IMR-90 (cell line): ENCODE results near the gene CHST3. TPM values are rescaled to one million over a fixed set of nuclear protein-coding genes. Genes with fewer than 3 reads are reported as not detected.

Source experiments
- ATAC-seq: fragments of 200-7000 bp; cut with Tn5 transposase; 2 replicates; pipeline ENCODE4 v1.9.1; 2020; ENCODE audit warnings: low read depth, mild to moderate bottlenecking, moderate library complexity
- BruUV-seq: library from RNA; stranded (reverse); fragments of 400-500 nt; replicated peaks from 2 replicates; lab custom pipeline; 2021; lab: Mats Ljungman, UMichigan
- CTCF ChIA-PET: fragments of 300-600 bp; formaldehyde crosslinking; extraction: SDS; loops from one replicate; lab custom pipeline; 2021; ENCODE audit warnings: antibody characterized with exemption; lab: Yijun Ruan, JAX
- POLR2A ChIA-PET: fragments of 300-600 bp; sonication (Branson Sonifier 250); formaldehyde crosslinking; loops from one replicate; lab custom pipeline; 2022; ENCODE audit warnings: antibody characterized with exemption; ENCODE audit not compliant: unreplicated experiment; lab: Charles Lee
- DNase-seq: peaks from one replicate; pipeline ENCODE4 v3.0.0; 2013
- H2AFZ ChIP-seq: replicated peaks from 2 replicates; pipeline ENCODE3; 2013; ENCODE audit warnings: low read length, mild to moderate bottlenecking; ENCODE audit not compliant: poor library complexity
- H2AK5ac ChIP-seq: 2 replicates; pipeline ENCODE4 v1.6.1; 2013; ENCODE audit warnings: low read depth, low read length, inconsistent platforms
- H2AK9ac ChIP-seq: replicated peaks from 2 replicates; pipeline ENCODE3; 2013; ENCODE audit warnings: mild to moderate bottlenecking, low read depth, low read length, moderate library complexity; ENCODE audit not compliant: poor library complexity
- H2BK120ac ChIP-seq: 2 replicates; pipeline ENCODE4 v1.6.1; 2013; ENCODE audit warnings: low read depth, low read length, inconsistent platforms
- H2BK15ac ChIP-seq: 3 replicates; pipeline ENCODE4 v1.6.1; 2013; ENCODE audit warnings: low read depth, low read length, inconsistent platforms
- H2BK20ac ChIP-seq: 2 replicates; pipeline ENCODE4 v1.6.1; 2013; ENCODE audit warnings: low read depth, mild to moderate bottlenecking, inconsistent platforms, low read length, moderate library complexity
- H2BK5ac ChIP-seq: 2 replicates; pipeline ENCODE4 v1.6.1; 2013; ENCODE audit warnings: mild to moderate bottlenecking, low read depth, low read length, inconsistent platforms; ENCODE audit not compliant: poor library complexity, severe bottlenecking
- H3K14ac ChIP-seq: replicated peaks from 2 replicates; pipeline ENCODE4 v1.6.1; 2013; ENCODE audit warnings: low read depth, low read length, inconsistent platforms
- H3K18ac ChIP-seq: 2 replicates; pipeline ENCODE4 v1.6.1; 2013; ENCODE audit warnings: low read depth, low read length, control low read depth
- H3K23ac ChIP-seq: 2 replicates; pipeline ENCODE4 v1.6.1; 2013; ENCODE audit warnings: low read depth, low read length, inconsistent platforms
- H3K27ac ChIP-seq: 2 replicates; pipeline ENCODE4 v1.5.1; 2013; ENCODE audit warnings: mild to moderate bottlenecking, control low read depth, low read length; ENCODE audit not compliant: insufficient read depth
- H3K27me3 ChIP-seq: 2 replicates; pipeline ENCODE4 v1.6.1; 2013; ENCODE audit warnings: low read length; ENCODE audit not compliant: control insufficient read depth, insufficient read depth
- H3K36me3 ChIP-seq: 2 replicates; pipeline ENCODE4 v1.6.1; 2013; ENCODE audit warnings: low read length, mixed read lengths; ENCODE audit not compliant: control insufficient read depth, insufficient read depth
- H3K4ac ChIP-seq: 2 replicates; pipeline ENCODE4 v1.6.1; 2013; ENCODE audit warnings: low read depth, low read length, inconsistent platforms
- H3K4me1 ChIP-seq: 2 replicates; pipeline ENCODE4 v1.6.1; 2013; ENCODE audit warnings: low read length, mixed read lengths; ENCODE audit not compliant: control insufficient read depth, insufficient read depth
- H3K4me2 ChIP-seq: 2 replicates; pipeline ENCODE4 v1.6.1; 2013; ENCODE audit warnings: low read depth, mild to moderate bottlenecking, control low read depth, low read length, moderate library complexity
- H3K4me3 ChIP-seq: 2 replicates; pipeline ENCODE4 v1.5.1; 2013; ENCODE audit warnings: low read depth, mild to moderate bottlenecking, control low read depth, low read length, moderate library complexity; ENCODE audit not compliant: insufficient read depth
- H3K56ac ChIP-seq: 2 replicates; pipeline ENCODE4 v1.6.1; 2013; ENCODE audit warnings: low read length, inconsistent platforms; ENCODE audit not compliant: insufficient read depth; ENCODE audit errors: extremely low read depth
- H3K79me1 ChIP-seq, 2 experiments: 2 replicates each; pipeline ENCODE4 v1.6.1; 2013; ENCODE audit warnings: low read length in 2 of 2, inconsistent platforms in 1 of 2, low read depth in 1 of 2
- H3K9ac ChIP-seq: 2 replicates; pipeline ENCODE4 v1.6.1; 2013; ENCODE audit warnings: low read depth, low read length, control low read depth
- H3K9me1 ChIP-seq: 2 replicates; pipeline ENCODE4 v1.6.1; 2013; ENCODE audit warnings: low read length, inconsistent platforms; ENCODE audit not compliant: insufficient read depth
- H3K9me3 ChIP-seq: 2 replicates; pipeline ENCODE4 v1.6.1; 2013; ENCODE audit warnings: low read length; ENCODE audit not compliant: control insufficient read depth, insufficient read depth
- H4K20me1 ChIP-seq: 2 replicates; pipeline ENCODE4 v1.6.1; 2013; ENCODE audit warnings: low read length, inconsistent platforms; ENCODE audit not compliant: insufficient read depth
- H4K5ac ChIP-seq: 2 replicates; pipeline ENCODE4 v1.6.1; 2013; ENCODE audit warnings: mild to moderate bottlenecking, low read depth, low read length, control low read depth
- H4K8ac ChIP-seq, 2 experiments: 2 replicates each; pipeline ENCODE4 v1.6.1; 2013; ENCODE audit warnings: low read depth in 2 of 2, low read length in 2 of 2, control low read depth in 1 of 2, inconsistent platforms in 1 of 2
- H4K91ac ChIP-seq: 2 replicates; pipeline ENCODE4 v1.6.1; 2013; ENCODE audit warnings: low read depth, low read length, inconsistent platforms; ENCODE audit not compliant: insufficient read depth
- BHLHE40 ChIP-seq: fragments of 150-350 bp; IDR thresholded peaks from 2 replicates; pipeline ENCODE4 v1.6.1; 2016; ENCODE audit warnings: mild to moderate bottlenecking, low read depth, low read length
- CHD1 ChIP-seq: IDR thresholded peaks from 2 replicates; pipeline ENCODE4 v1.6.1; 2012; ENCODE audit warnings: low read depth, low read length, improper control_type of control experiment
- FOS ChIP-seq: fragments of 150-350 bp; IDR thresholded peaks from 2 replicates; pipeline ENCODE4 v1.6.1; 2016; ENCODE audit warnings: low read depth, low read length
- MAFK ChIP-seq: IDR thresholded peaks from 2 replicates; pipeline ENCODE4 v1.6.1; 2012; ENCODE audit warnings: low read depth, low read length, improper control_type of control experiment
- MAZ ChIP-seq: IDR thresholded peaks from 2 replicates; pipeline ENCODE4 v1.6.1; 2012; ENCODE audit warnings: low read depth, mild to moderate bottlenecking, low read length, improper control_type of control experiment, moderate library complexity, borderline replicate concordance
- NFE2L2 ChIP-seq: fragments of 150-350 bp; IDR thresholded peaks from 2 replicates; pipeline ENCODE4 v1.6.1; 2016; ENCODE audit warnings: low read depth, mild to moderate bottlenecking, low read length
- RAD21 ChIP-seq: IDR thresholded peaks from 2 replicates; pipeline ENCODE4 v1.6.1; 2012; ENCODE audit warnings: low read length, improper control_type of control experiment
- RCOR1 ChIP-seq: IDR thresholded peaks from 2 replicates; pipeline ENCODE4 v1.6.1; 2012; ENCODE audit warnings: mild to moderate bottlenecking, low read length, improper control_type of control experiment; ENCODE audit not compliant: insufficient replicate concordance
- RFX5 ChIP-seq: IDR thresholded peaks from 2 replicates; pipeline ENCODE4 v1.8.0; 2012; ENCODE audit warnings: low read depth, mild to moderate bottlenecking, low read length, moderate library complexity
- SMC3 ChIP-seq: fragments of 150-350 bp; IDR thresholded peaks from 2 replicates; pipeline ENCODE4 v1.6.1; 2016; ENCODE audit warnings: low read depth, mild to moderate bottlenecking, antibody characterized with exemption, low read length, moderate library complexity
- WGBS, 2 experiments: methylation state at CpG; one replicate each; pipeline versions ENCODE4 v1.1.5 to v1.1.7; 2013; ENCODE audit warnings: missing lambda C conversion rate in 2 of 2; ENCODE audit not compliant: insufficient read length in 1 of 2; ENCODE audit errors: extremely low coverage in 2 of 2; 5-methylcytosine and 5-hydroxymethylcytosine counted together
- dilution Hi-C: fragments of 300-500 bp; cut with HindIII; formaldehyde crosslinking; loops from one replicate; pipeline ENCODE4 v1.14.3; 2018; ENCODE audit warnings: low sequenced_read_pairs; ENCODE audit not compliant: unreplicated experiment
- in situ Hi-C: fragments of 300-500 bp; cut with MboI; formaldehyde crosslinking; loops from 3 replicates; pipeline ENCODE4 v1.14.3; 2019; ENCODE audit warnings: low sequenced_read_pairs, inconsistent platforms, mixed read lengths
- intact Hi-C: fragments of 100-400 bp; cut with micrococcal nuclease; formaldehyde crosslinking; loops from 2 replicates; pipeline ENCODE4 v1.10.0; 2022
- polyA plus RNA-seq, 3 experiments: library from polyadenylated mRNA; depleted of rRNA; stranded (reverse); fragments of >200 nt; gene quantifications; 2 replicates each; pipeline ENCODE4 v1.2.3, GENCODE V29; 2012; ENCODE audit warnings: low replicate concordance in 1 of 3
- total RNA-seq: library from RNA; depleted of rRNA; stranded (reverse); fragments of >200 nt; gene quantifications from 2 replicates; pipeline ENCODE4 v1.2.3, GENCODE V29; 2012
- TF ChIP-seq, protein P1 (sequence below): fragments of 150-350 bp; IDR thresholded peaks from 2 replicates; pipeline ENCODE4 v1.6.1; 2017; ENCODE audit warnings: mild to moderate bottlenecking, antibody characterized with exemption, low read length, low read depth
- TF ChIP-seq, protein P2 (sequence below): fragments of 150-350 bp; IDR thresholded peaks from 2 replicates; pipeline ENCODE4 v1.6.1; 2016; ENCODE audit warnings: low read depth, mild to moderate bottlenecking, low read length, moderate library complexity, borderline replicate concordance

Gene CHST3
- total and polyA plus RNA-seq, 2 of the 4 experiments (the other 2 are of a cell fraction) = 8.6 to 9.0 TPM

DNA sequence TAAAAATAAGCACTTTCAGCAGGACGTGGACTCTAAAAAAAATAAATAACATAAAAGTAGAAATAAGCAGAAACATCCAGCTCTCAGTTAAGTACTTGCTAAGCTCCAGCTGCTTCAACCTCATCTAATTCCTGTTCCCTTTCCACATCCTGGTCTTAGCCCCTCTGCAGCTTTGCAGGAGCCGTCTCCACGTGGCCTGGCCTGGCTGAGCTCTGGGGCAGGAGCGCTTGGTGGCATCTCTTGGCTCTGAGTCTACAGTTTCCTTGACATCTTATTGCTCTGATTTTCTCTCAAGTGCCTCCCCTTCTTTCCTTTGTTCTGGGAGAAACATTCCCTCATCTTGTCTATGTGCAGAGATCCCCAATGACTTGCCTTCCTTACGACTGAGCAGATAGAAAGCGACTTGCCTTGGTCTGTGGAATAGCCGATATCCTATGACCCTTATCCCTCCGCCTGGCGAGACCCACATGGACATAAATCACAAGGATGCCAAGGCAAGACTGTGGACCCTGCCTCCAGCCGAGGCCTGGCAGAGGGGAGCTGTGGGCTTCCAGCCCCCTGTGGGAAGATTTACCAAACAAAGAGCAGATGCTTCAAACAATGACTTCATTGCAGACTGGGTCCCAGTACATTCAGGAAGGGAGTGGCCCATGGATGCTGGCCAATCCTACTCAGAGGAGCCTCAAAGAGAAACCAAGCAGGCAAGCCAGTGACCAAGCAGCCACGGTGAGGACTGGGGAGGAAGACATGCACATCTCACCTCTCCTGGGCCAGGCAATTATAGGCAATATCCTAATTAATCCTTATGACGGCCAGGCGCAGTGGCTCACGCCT, 62.3 kb downstream of the CHST3 start:
- no peak overlapping the region for H3K18ac ChIP-seq
- BruUV-seq = no TSS peak
- no peak overlapping the region for H4K8ac ChIP-seq
- no peaks in the 10 kb centered on the region for H3K9me3 ChIP-seq
- H3K4me2 ChIP-seq = no peak overlapping the region
- H3K9ac ChIP-seq = no peak overlapping the region
- dilution Hi-C loops = no loop called here
- peaks cover 11% of the 10 kb centered on the region; the same call in 1 of the 2 replicates for H3K4me1 ChIP-seq
- no peaks in the 10 kb centered on the region; the same call in 1 of the 2 replicates for H3K9me1 ChIP-seq
- H3K4ac ChIP-seq = no peak overlapping the region; the same call in 1 of the 2 replicates
- H4K91ac ChIP-seq = no peak overlapping the region
- WGBS, 2 experiments = 86% methylated on average over 2 of the region's 14 CpGs; no CpG with 5 or more reads in 1 of the 2 experiments
- no peak overlapping the region for H3K14ac ChIP-seq
- no peak overlapping the region for H2BK15ac ChIP-seq
- DNase-seq (peak; percentile 56), ATAC-seq (peak; percentile 46; the same call in 1 of the 2 replicates)
- H2AK5ac ChIP-seq = peak overlapping the region; percentile 72; the same call in 1 of the 2 replicates
- peaks cover 16% of the 10 kb centered on the region for H3K27me3 ChIP-seq
- CTCF ChIA-PET = no interaction called here
- intact Hi-C loops = no loop called here
- no peak overlapping the region for H3K27ac ChIP-seq
- no peak overlapping the region for H2AK9ac ChIP-seq
- no peaks in the 10 kb centered on the region for H4K20me1 ChIP-seq
- no peaks in the 10 kb centered on the region for H3K36me3 ChIP-seq
- H4K5ac ChIP-seq = no peak overlapping the region
- no peaks in the 10 kb centered on the region for H3K79me1 ChIP-seq
- H3K4me3 ChIP-seq = no peak overlapping the region
- POLR2A ChIA-PET = no interaction called here
- no peak overlapping the region for H3K23ac ChIP-seq
- no peak for TF ChIP-seq RCOR1
- TF ChIP-seq RFX5 = no peak
- no peak for TF ChIP-seq RAD21
- no peak for TF ChIP-seq FOS
- no peak for TF ChIP-seq BHLHE40
- no peak for TF ChIP-seq MAZ
- TF ChIP-seq SMC3 = no peak
- no peak for TF ChIP-seq MAFK
- TF ChIP-seq, protein P1, sequence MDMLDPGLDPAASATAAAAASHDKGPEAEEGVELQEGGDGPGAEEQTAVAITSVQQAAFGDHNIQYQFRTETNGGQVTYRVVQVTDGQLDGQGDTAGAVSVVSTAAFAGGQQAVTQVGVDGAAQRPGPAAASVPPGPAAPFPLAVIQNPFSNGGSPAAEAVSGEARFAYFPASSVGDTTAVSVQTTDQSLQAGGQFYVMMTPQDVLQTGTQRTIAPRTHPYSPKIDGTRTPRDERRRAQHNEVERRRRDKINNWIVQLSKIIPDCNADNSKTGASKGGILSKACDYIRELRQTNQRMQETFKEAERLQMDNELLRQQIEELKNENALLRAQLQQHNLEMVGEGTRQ = no peak
- TF ChIP-seq CHD1 = no peak
- TF ChIP-seq, protein P2, sequence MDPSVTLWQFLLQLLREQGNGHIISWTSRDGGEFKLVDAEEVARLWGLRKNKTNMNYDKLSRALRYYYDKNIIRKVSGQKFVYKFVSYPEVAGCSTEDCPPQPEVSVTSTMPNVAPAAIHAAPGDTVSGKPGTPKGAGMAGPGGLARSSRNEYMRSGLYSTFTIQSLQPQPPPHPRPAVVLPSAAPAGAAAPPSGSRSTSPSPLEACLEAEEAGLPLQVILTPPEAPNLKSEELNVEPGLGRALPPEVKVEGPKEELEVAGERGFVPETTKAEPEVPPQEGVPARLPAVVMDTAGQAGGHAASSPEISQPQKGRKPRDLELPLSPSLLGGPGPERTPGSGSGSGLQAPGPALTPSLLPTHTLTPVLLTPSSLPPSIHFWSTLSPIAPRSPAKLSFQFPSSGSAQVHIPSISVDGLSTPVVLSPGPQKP = no peak
- no peak for TF ChIP-seq NFE2L2
- H3K56ac ChIP-seq = no peak overlapping the region
- no peak overlapping the region for H2BK5ac ChIP-seq
- peak overlapping the region; percentile 58 for H2AFZ ChIP-seq
- H2BK120ac ChIP-seq = no peak overlapping the region
- in situ Hi-C loops = no loop called here
- peak overlapping the region; percentile 27; the same call in 1 of the 2 replicates for H2BK20ac ChIP-seq
